Coronary artery (tissue), 2 donors: ENCODE data around the gene FAM20A.

Experiments used
- DNase-seq: peaks from one replicate; pipeline ENCODE4 v3.0.0-alpha.2; 2017; ENCODE audit warnings: low spot score
- H3K27ac ChIP-seq, 2 donors: fragments of 200-600 bp; sonication (generic); one replicate each; pipeline ENCODE4 v1.5.1; 2016 to 2019
- H3K4me3 ChIP-seq: fragments of 200-600 bp; sonication (generic); 2 replicates; pipeline ENCODE4 v1.5.1; 2016; ENCODE audit warnings: mild to moderate bottlenecking, moderate library complexity
- CTCF ChIP-seq: fragments of 200-600 bp; sonication (generic); IDR thresholded peaks from one replicate; pipeline ENCODE4 v1.5.1; 2019; ENCODE audit warnings: antibody characterized with exemption

FAM20A gene

GRCh38 chr17:68539548-68540467, 61.4 kb downstream of the FAM20A start:
- H3K4me3 ChIP-seq = no peak overlapping the region
- no peak for DNase-seq
- no peak overlapping the region for H3K27ac ChIP-seq
- no peak for TF ChIP-seq CTCF

GRCh38 chr17:68535922-68536321, 65.2 kb downstream of the FAM20A start:
- Histone ChIP-seq H3K4me3 (no peak overlapping the region), H3K27ac (no peak overlapping the region)
- DNase-seq = no peak
- no peak for TF ChIP-seq CTCF

- Histone ChIP-seq H3K27ac (no peak overlapping the region), H3K4me3 (no peak overlapping the region)
- DNase-seq = no peak
- no peak for TF ChIP-seq CTCF
Observed at GRCh38 chr17:68534695-68535088, 66.5 kb downstream of the FAM20A start.

GRCh38 chr17:68533887-68534694, 67.1 kb downstream of the FAM20A start:
- peak; percentile 27 for TF ChIP-seq CTCF
- Histone ChIP-seq H3K4me3 (no peak overlapping the region), H3K27ac (no peak overlapping the region)
- no peak for DNase-seq

- no peak for TF ChIP-seq CTCF
- H3K27ac ChIP-seq = no peak overlapping the region
- no peak for DNase-seq
- no peak overlapping the region for H3K4me3 ChIP-seq
Observed at GRCh38 chr17:68532826-68533225, 68.3 kb downstream of the FAM20A start.

- Histone ChIP-seq H3K4me3 (no peak overlapping the region), H3K27ac (no peak overlapping the region)
- no peak for DNase-seq
- TF ChIP-seq CTCF = no peak
Observed at GRCh38 chr17:68531252-68531651, 69.9 kb downstream of the FAM20A start.
